22Rv1 (cell line): ENCODE data around the gene GSS.

Experiments used
- ZFX ChIP-seq: fragments of 450-650 bp; IDR thresholded peaks from 2 replicates; pipeline ENCODE4 v1.6.1; 2017; ENCODE audit warnings: antibody characterized with exemption, borderline replicate concordance
- TF ChIP-seq, protein P1 (sequence below): fragments of 450-650 bp; IDR thresholded peaks from 2 replicates; pipeline ENCODE4 v1.5.1; 2017; ENCODE audit warnings: mild to moderate bottlenecking

DNA sequence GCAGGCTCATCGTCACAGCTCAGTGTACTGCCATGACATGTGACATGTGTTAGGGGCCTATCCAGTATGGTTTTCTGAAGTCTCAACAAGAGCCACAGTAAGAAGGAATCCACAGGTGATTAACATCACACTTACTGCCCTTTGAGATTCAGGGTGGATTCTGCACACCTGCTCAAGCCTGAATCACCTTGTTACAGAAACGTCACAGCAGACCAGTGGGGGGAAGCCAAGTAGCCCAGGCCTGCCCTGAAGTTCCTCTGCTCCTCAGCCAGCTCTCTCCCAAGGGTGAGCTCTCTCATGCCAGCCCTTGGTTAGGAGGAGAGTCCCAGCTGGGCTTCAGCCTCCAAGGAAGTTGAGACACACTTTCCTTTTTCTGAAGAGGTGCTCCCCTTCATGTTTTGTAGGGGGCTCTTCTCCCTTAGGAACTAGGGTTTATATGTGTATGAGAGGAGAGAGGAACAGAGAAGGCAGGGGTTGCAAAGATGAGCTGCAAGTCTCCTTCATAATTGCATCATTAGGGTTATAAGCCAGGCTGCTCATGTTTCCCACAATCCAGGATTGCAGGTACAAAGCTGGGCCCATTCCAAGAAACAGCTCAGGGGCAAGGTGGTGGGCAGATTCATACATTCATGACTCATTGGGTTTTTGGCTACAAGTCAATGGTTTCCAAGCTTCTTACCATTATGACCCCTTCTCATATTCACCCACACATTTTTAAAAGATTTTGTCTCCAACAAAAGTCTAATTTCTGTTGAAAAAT lies 11.6 kb downstream of the GSS start:
- TF ChIP-seq, protein P1, sequence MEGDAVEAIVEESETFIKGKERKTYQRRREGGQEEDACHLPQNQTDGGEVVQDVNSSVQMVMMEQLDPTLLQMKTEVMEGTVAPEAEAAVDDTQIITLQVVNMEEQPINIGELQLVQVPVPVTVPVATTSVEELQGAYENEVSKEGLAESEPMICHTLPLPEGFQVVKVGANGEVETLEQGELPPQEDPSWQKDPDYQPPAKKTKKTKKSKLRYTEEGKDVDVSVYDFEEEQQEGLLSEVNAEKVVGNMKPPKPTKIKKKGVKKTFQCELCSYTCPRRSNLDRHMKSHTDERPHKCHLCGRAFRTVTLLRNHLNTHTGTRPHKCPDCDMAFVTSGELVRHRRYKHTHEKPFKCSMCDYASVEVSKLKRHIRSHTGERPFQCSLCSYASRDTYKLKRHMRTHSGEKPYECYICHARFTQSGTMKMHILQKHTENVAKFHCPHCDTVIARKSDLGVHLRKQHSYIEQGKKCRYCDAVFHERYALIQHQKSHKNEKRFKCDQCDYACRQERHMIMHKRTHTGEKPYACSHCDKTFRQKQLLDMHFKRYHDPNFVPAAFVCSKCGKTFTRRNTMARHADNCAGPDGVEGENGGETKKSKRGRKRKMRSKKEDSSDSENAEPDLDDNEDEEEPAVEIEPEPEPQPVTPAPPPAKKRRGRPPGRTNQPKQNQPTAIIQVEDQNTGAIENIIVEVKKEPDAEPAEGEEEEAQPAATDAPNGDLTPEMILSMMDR = no peak
- no peak for TF ChIP-seq ZFX
